ENCODE results near the gene GNG7.

Gene GNG7

DNA sequence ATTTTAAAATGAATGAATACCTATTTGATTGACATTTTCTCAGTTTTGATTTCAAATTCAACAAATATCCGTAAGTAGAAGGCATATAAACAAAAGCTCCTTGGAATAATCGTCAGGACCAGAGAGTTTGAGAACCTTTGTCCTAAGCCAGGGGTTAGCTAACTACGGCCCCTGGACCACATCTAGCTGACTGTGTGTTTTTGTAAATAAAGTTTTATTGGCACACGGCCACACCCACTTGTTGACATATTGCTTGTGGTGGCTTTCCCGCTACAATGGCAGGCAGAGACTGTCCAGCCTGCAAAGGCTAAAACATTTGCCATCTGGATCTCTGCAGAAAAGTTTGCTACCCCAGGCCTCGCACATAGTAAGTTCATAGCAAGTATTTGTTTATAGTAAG is 83.4 kb downstream of the GNG7 start:
- Histone ChIP-seq H3K79me2 (ENCODE audit: low read length) (no peaks in the 10 kb centered on the region), H4K20me1 (ENCODE audit: insufficient read depth, low read length) (no peaks in the 10 kb centered on the region), H3K9ac (ENCODE audit: low read length) (0 out of 2 replicates have a peak overlapping the region, but pooled peaks have one; percentile 43), H3K4me1 (ENCODE audit: low read length) (peaks cover 63% of the 10 kb centered on the region), H3K27ac (ENCODE audit: low read length) (no peak overlapping the region), H3K9me3 (ENCODE audit: insufficient read depth, low read length) (0 out of 2 replicates have a peak, but pooled peaks cover 9% of the 10 kb centered on the region), H3K27me3 (ENCODE audit: low read depth, low read length) (peaks cover 10% of the 10 kb centered on the region), H3K4me3 (ENCODE audit: low read length) (peak overlapping the region; percentile 42; the same call in 1 of the 2 replicates), H3K36me3 (replicated peaks; ENCODE audit: low read depth, low read length) (peaks cover 4% of the 10 kb centered on the region), H2AFZ (ENCODE audit: low read depth, low read length) (no peak overlapping the region), H3K4me2 (ENCODE audit: low read length) (peak overlapping the region; percentile 74)
- TF ChIP-seq EZH2phosphoT487 (IDR thresholded peaks at IDR 0.05; ENCODE audit: low read depth) = no peak
- TF ChIP-seq, protein P1, sequence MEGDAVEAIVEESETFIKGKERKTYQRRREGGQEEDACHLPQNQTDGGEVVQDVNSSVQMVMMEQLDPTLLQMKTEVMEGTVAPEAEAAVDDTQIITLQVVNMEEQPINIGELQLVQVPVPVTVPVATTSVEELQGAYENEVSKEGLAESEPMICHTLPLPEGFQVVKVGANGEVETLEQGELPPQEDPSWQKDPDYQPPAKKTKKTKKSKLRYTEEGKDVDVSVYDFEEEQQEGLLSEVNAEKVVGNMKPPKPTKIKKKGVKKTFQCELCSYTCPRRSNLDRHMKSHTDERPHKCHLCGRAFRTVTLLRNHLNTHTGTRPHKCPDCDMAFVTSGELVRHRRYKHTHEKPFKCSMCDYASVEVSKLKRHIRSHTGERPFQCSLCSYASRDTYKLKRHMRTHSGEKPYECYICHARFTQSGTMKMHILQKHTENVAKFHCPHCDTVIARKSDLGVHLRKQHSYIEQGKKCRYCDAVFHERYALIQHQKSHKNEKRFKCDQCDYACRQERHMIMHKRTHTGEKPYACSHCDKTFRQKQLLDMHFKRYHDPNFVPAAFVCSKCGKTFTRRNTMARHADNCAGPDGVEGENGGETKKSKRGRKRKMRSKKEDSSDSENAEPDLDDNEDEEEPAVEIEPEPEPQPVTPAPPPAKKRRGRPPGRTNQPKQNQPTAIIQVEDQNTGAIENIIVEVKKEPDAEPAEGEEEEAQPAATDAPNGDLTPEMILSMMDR (IDR thresholded peaks at IDR 0.05; ENCODE audit: low read depth, low read length) = no peak

DNA sequence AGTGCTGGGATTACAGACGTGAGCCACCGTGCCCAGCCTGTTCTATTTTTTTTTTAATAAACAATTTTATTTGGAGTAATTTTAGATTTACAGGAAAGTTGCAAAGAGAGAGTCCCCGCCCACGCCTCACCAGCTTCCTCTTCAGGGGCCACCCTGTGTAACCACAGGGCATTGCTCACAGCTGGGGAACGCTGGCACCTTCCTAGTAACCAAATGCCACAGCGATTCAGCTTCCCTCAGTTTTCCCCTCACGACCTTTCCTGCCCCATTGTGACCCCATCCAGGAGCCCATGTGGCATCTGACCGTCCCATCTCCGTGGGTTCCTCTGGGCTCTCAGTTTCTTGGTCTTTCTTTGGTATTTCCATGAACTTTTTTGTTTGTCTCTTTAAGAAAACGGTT is 83.9 kb downstream of the GNG7 start:
- Histone ChIP-seq H3K36me3 (replicated peaks; ENCODE audit: low read depth, low read length) (peaks cover 4% of the 10 kb centered on the region), H3K79me2 (ENCODE audit: low read length) (no peaks in the 10 kb centered on the region), H3K9me3 (ENCODE audit: insufficient read depth, low read length) (0 out of 2 replicates have a peak, but pooled peaks cover 9% of the 10 kb centered on the region), H3K27me3 (ENCODE audit: low read depth, low read length) (peaks cover 10% of the 10 kb centered on the region), H3K9ac (ENCODE audit: low read length) (peak overlapping the region; percentile 43; the same call in 1 of the 2 replicates), H3K27ac (ENCODE audit: low read length) (0 out of 2 replicates have a peak overlapping the region, but pooled peaks have one; percentile 17), H3K4me2 (ENCODE audit: low read length) (peak overlapping the region; percentile 74), H3K4me1 (ENCODE audit: low read length) (peaks cover 64% of the 10 kb centered on the region), H3K4me3 (ENCODE audit: low read length) (peak overlapping the region; percentile 42), H4K20me1 (ENCODE audit: insufficient read depth, low read length) (no peaks in the 10 kb centered on the region), H2AFZ (ENCODE audit: low read depth, low read length) (no peak overlapping the region)
- TF ChIP-seq, protein P1 (IDR thresholded peaks at IDR 0.05; ENCODE audit: low read depth, low read length) = no peak
- TF ChIP-seq EZH2phosphoT487 (IDR thresholded peaks at IDR 0.05; ENCODE audit: low read depth) = no peak

DNA sequence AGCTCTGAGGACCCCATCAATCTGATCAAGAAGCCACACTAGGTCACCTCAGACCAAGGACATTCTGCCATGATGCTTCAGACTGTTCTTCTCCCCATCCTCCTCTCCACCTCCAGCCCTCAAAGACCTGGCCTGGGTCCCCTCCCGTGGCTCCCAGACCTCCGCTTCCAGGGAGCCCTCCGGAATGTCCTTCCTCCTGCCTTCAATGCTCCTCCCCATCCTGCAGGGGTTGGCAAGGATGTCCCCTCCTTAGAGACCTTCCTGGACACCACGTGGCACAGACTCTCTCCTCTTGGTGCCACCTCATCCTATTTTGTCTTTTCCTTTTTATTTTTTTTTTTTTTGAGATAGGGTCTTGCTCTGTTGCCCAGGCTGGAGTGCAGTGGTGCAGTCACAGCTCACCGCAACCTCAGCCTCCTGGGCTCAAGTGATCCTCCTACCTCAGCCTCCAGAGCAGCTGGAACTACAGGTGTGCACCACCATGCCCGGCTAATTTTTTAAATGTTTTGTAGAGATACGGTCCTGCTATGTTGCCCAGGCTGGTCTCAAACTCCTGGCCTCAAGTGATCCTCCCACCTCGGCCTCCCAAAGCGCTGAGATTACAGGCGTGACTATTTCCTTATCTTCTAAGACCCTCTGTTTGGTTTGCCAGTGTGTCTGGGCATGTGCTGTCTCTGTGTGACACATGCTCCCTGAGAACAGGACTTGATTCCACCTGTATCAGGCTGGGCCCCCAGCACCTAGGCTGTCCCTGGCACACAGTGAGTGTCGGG is 84.9 kb downstream of the GNG7 start:
- Histone ChIP-seq H3K4me2 (ENCODE audit: low read length) (no peak overlapping the region), H4K20me1 (ENCODE audit: insufficient read depth, low read length) (no peaks in the 10 kb centered on the region), H3K4me1 (ENCODE audit: low read length) (peaks cover 70% of the 10 kb centered on the region)

More for the DNA sequence above, 84.9 kb downstream of the GNG7 start:
- Histone ChIP-seq H3K27me3 (ENCODE audit: low read depth, low read length) (peaks cover 8% of the 10 kb centered on the region), H3K79me2 (ENCODE audit: low read length) (no peaks in the 10 kb centered on the region), H3K27ac (ENCODE audit: low read length) (no peak overlapping the region), H3K9ac (ENCODE audit: low read length) (no peak overlapping the region), H3K4me3 (ENCODE audit: low read length) (no peak overlapping the region), H2AFZ (ENCODE audit: low read depth, low read length) (no peak overlapping the region), H3K36me3 (replicated peaks; ENCODE audit: low read depth, low read length) (peaks cover 2% of the 10 kb centered on the region), H3K9me3 (ENCODE audit: insufficient read depth, low read length) (0 out of 2 replicates have a peak, but pooled peaks cover 3% of the 10 kb centered on the region)
- TF ChIP-seq EZH2phosphoT487 (IDR thresholded peaks at IDR 0.05; ENCODE audit: low read depth) = no peak
- TF ChIP-seq, protein P1 (IDR thresholded peaks at IDR 0.05; ENCODE audit: low read depth, low read length) = no peak
